H9 (cell line): ENCODE results near the gene KCNH1. TPM values are rescaled to one million over a fixed set of nuclear protein-coding genes. Genes with fewer than 3 reads are reported as not detected.

Source experiments
- DNase-seq: peaks from one replicate; pipeline ENCODE4 v3.0.0-alpha.2; 2017
- H2AFZ ChIP-seq: one replicate; pipeline ENCODE4 v1.6.1; 2013; ENCODE audit warnings: mild to moderate bottlenecking, low read length, control low read depth, moderate library complexity
- H2AK5ac ChIP-seq: 2 replicates; pipeline ENCODE4 v1.6.1; 2013; ENCODE audit warnings: low read length, control low read depth, mixed read lengths; ENCODE audit not compliant: insufficient read length
- H2BK120ac ChIP-seq: one replicate; pipeline ENCODE4 v1.6.1; 2013; ENCODE audit warnings: low read depth, mild to moderate bottlenecking, low read length, control low read depth, inconsistent platforms; ENCODE audit not compliant: poor library complexity, severe bottlenecking
- H2BK12ac ChIP-seq: 2 replicates; pipeline ENCODE4 v1.6.1; 2013; ENCODE audit warnings: low read length, control low read depth, mixed read lengths, low read depth; ENCODE audit not compliant: insufficient read length
- H2BK15ac ChIP-seq: 2 replicates; pipeline ENCODE4 v1.6.1; 2013; ENCODE audit warnings: low read depth, low read length, control low read depth
- H2BK20ac ChIP-seq: one replicate; pipeline ENCODE4 v1.6.1; 2013; ENCODE audit warnings: low read depth, mild to moderate bottlenecking, low read length, control low read depth, inconsistent platforms; ENCODE audit not compliant: poor library complexity, severe bottlenecking
- H2BK5ac ChIP-seq: 2 replicates; pipeline ENCODE4 v1.6.1; 2013; ENCODE audit warnings: low read length, control low read depth, mixed read lengths; ENCODE audit not compliant: insufficient read length
- H3K14ac ChIP-seq: 2 replicates; pipeline ENCODE4 v1.6.1; 2013; ENCODE audit warnings: low read length, control low read depth; ENCODE audit not compliant: insufficient read depth
- H3K18ac ChIP-seq: 2 replicates; pipeline ENCODE4 v1.6.1; 2013; ENCODE audit warnings: low read depth, mild to moderate bottlenecking, mixed read lengths, low read length, control low read depth; ENCODE audit not compliant: insufficient read length
- H3K23ac ChIP-seq: 2 replicates; pipeline ENCODE4 v1.6.1; 2013; ENCODE audit warnings: low read length, control low read depth, mixed read lengths, low read depth; ENCODE audit not compliant: insufficient read length
- H3K23me2 ChIP-seq: 2 replicates; pipeline ENCODE4 v1.6.1; 2013; ENCODE audit warnings: low read depth, mild to moderate bottlenecking, mixed read lengths, low read length, control low read depth; ENCODE audit not compliant: insufficient read length, poor library complexity, severe bottlenecking
- H3K27ac ChIP-seq: 2 replicates; pipeline ENCODE4 v1.5.1; 2013; ENCODE audit warnings: low read length, control low read depth, mixed read lengths, low read depth; ENCODE audit not compliant: insufficient read length
- H3K27me3 ChIP-seq: 2 replicates; pipeline ENCODE4 v1.6.1; 2013; ENCODE audit warnings: low read length, control low read depth, inconsistent platforms; ENCODE audit not compliant: insufficient read depth
- H3K4ac ChIP-seq: 2 replicates; pipeline ENCODE4 v1.6.1; 2013; ENCODE audit warnings: low read depth, mild to moderate bottlenecking, control low read depth, inconsistent platforms, low read length, moderate library complexity
- H3K4me1 ChIP-seq: 2 replicates; pipeline ENCODE4 v1.6.1; 2013; ENCODE audit warnings: low read length, control low read depth, inconsistent platforms; ENCODE audit not compliant: insufficient read depth
- H3K4me2 ChIP-seq: 2 replicates; pipeline ENCODE4 v1.6.1; 2013; ENCODE audit warnings: low read length, control low read depth, mixed read lengths; ENCODE audit not compliant: insufficient read length, insufficient read depth
- H3K56ac ChIP-seq: 2 replicates; pipeline ENCODE4 v1.6.1; 2013; ENCODE audit warnings: low read depth, mild to moderate bottlenecking, mixed read lengths, low read length, control low read depth; ENCODE audit not compliant: insufficient read length
- H3K79me1 ChIP-seq: 2 replicates; pipeline ENCODE4 v1.6.1; 2013; ENCODE audit warnings: low read depth, mild to moderate bottlenecking, moderate library complexity, low read length, control low read depth, inconsistent platforms; ENCODE audit not compliant: insufficient read depth, poor library complexity, severe bottlenecking
- H3K79me2 ChIP-seq: 2 replicates; pipeline ENCODE4 v1.6.1; 2013; ENCODE audit warnings: low read length, control low read depth, inconsistent platforms; ENCODE audit not compliant: insufficient read depth
- H3K9ac ChIP-seq: 2 replicates; pipeline ENCODE4 v1.6.1; 2013; ENCODE audit warnings: low read length, control low read depth, mixed read lengths; ENCODE audit not compliant: insufficient read length; ENCODE audit errors: extremely low read depth
- H3K9me3 ChIP-seq: one replicate; pipeline ENCODE4 v1.6.1; 2013; ENCODE audit warnings: low read depth, low read length, inconsistent platforms; ENCODE audit not compliant: control insufficient read depth
- H3T11ph ChIP-seq: one replicate; pipeline ENCODE4 v1.6.1; 2013; ENCODE audit warnings: mild to moderate bottlenecking, low read length, control low read depth, inconsistent platforms
- H4K20me1 ChIP-seq: one replicate; pipeline ENCODE4 v1.6.1; 2013; ENCODE audit not compliant: control insufficient read depth, insufficient read length, insufficient read depth
- H4K5ac ChIP-seq: 2 replicates; pipeline ENCODE4 v1.6.1; 2013; ENCODE audit warnings: low read depth, mild to moderate bottlenecking, mixed read lengths, low read length, control low read depth; ENCODE audit not compliant: insufficient read length
- H4K8ac ChIP-seq: replicated peaks from 2 replicates; pipeline ENCODE4 v1.6.1; 2013; ENCODE audit warnings: low read length, control low read depth, mixed read lengths, low read depth; ENCODE audit not compliant: insufficient read length
- H4K91ac ChIP-seq: 2 replicates; pipeline ENCODE4 v1.6.1; 2013; ENCODE audit warnings: low read depth, mild to moderate bottlenecking, moderate library complexity, mixed read lengths, low read length, control low read depth; ENCODE audit not compliant: insufficient read length
- H3K27ac Mint-ChIP-seq, 3 experiments: 2 replicates in 2 of 3; 3 replicates in 1 of 3; pipeline ENCODE4 v1.8.0; 2020 to 2021; ENCODE audit warnings: mixed read lengths in 3 of 3, mild to moderate bottlenecking in 1 of 3, moderate library complexity in 1 of 3
- H3K27me3 Mint-ChIP-seq: 2 replicates; pipeline ENCODE4 v1.8.0; 2021; ENCODE audit warnings: low read depth, mild to moderate bottlenecking, moderate library complexity, mixed read lengths
- H3K36me3 Mint-ChIP-seq, 3 experiments: 2 replicates in 2 of 3; 3 replicates in 1 of 3; pipeline ENCODE4 v1.8.0; 2020 to 2021; ENCODE audit warnings: low read depth in 3 of 3, mixed read lengths in 3 of 3; ENCODE audit not compliant: insufficient read depth in 1 of 3
- H3K4me1 Mint-ChIP-seq, 2 experiments: 2 replicates each; pipeline ENCODE4 v1.8.0; 2020; ENCODE audit warnings: mixed read lengths in 2 of 2
- H3K4me3 Mint-ChIP-seq, 2 experiments: 2 replicates in 1 of 2; 3 replicates in 1 of 2; pipeline ENCODE4 v1.8.0; 2020 to 2021; ENCODE audit warnings: mild to moderate bottlenecking in 2 of 2, mixed read lengths in 2 of 2, moderate library complexity in 1 of 2
- H3K9me3 Mint-ChIP-seq, 2 experiments: 2 replicates in 1 of 2; 3 replicates in 1 of 2; pipeline ENCODE4 v1.8.0; 2020; ENCODE audit warnings: mild to moderate bottlenecking in 2 of 2, mixed read lengths in 2 of 2, moderate library complexity in 1 of 2
- CTCF ChIP-seq: fragments of 200-600 bp; sonication (generic); conservative IDR thresholded peaks from 3 replicates; pipeline ENCODE4 v1.8.0; 2021; ENCODE audit warnings: antibody characterized with exemption, mild to moderate bottlenecking
- WGBS: extraction: QIAGEN DNeasy Blood & Tissue Kit; methylation state at CpG from one replicate; pipeline ENCODE4 v1.1.7; 2013; ENCODE audit warnings: missing lambda C conversion rate, low lambda C conversion rate, mixed read lengths; ENCODE audit not compliant: insufficient read length; ENCODE audit errors: extremely low coverage; 5-methylcytosine and 5-hydroxymethylcytosine counted together
- total RNA-seq: library from RNA; stranded (reverse); gene quantifications from 2 replicates; pipeline ENCODE4 v1.2.1, GENCODE V29; 2021

Gene KCNH1
- total RNA-seq, 1 experiment from 2014 or later = 0.11 TPM

- no peak overlapping the region for H2BK12ac ChIP-seq
- no peak overlapping the region for H4K91ac ChIP-seq
- H3K23me2 ChIP-seq = no peaks in the 10 kb centered on the region
- no peak overlapping the region for H2BK120ac ChIP-seq
- no peak overlapping the region for H2BK20ac ChIP-seq
- H3K23ac ChIP-seq = no peak overlapping the region
- H2AK5ac ChIP-seq = no peak overlapping the region
- H3K4me3 Mint-ChIP-seq = no peak overlapping the region
- H2BK15ac ChIP-seq = no peak overlapping the region
- H3K18ac ChIP-seq = no peak overlapping the region
- H3K4me2 ChIP-seq = no peak overlapping the region
- no peak overlapping the region for H3K9ac ChIP-seq
- no peak overlapping the region for H3K14ac ChIP-seq
- TF ChIP-seq CTCF = no peak
- no peaks in the 10 kb centered on the region for H3K9me3 ChIP-seq
- no peaks in the 10 kb centered on the region; the same call in 1 of the 2 replicates for H3K27me3 Mint-ChIP-seq
- no peaks in the 10 kb centered on the region for H3K27me3 ChIP-seq
- H3K4ac ChIP-seq = no peak overlapping the region
- no peak overlapping the region for H2BK5ac ChIP-seq
- no peak for DNase-seq
- H3K9me3 Mint-ChIP-seq = no peaks in the 10 kb centered on the region
- H4K5ac ChIP-seq = no peak overlapping the region
- H2AFZ ChIP-seq = no peak overlapping the region
- H3K27ac ChIP-seq = no peak overlapping the region
- no peaks in the 10 kb centered on the region for H3K4me1 Mint-ChIP-seq
- no peaks in the 10 kb centered on the region for H3K79me1 ChIP-seq
- H3T11ph ChIP-seq = no peak overlapping the region
- no peak overlapping the region for H3K27ac Mint-ChIP-seq
- no peak overlapping the region for H4K8ac ChIP-seq
- no peaks in the 10 kb centered on the region for H3K4me1 ChIP-seq
- no peaks in the 10 kb centered on the region for H4K20me1 ChIP-seq
- WGBS = no CpG with 5 or more reads among the region's 7 CpGs
- H3K36me3 Mint-ChIP-seq = no peaks in the 10 kb centered on the region
- no peaks in the 10 kb centered on the region for H3K79me2 ChIP-seq
- no peak overlapping the region for H3K56ac ChIP-seq
Observed at GRCh38 chr1:210949489-210949888, 184.5 kb downstream of the KCNH1 start.
